Measurements from ENCODE around the gene TTLL8.

The TTLL8 gene

GRCh38 chr22:50071432-50072166 is 13.5 kb upstream of the TTLL8 start:
- Histone ChIP-seq H3K4me1 (no peaks in the 10 kb centered on the region), H3K36me3 (no peaks in the 10 kb centered on the region), H3K4me3 (ENCODE audit: low read depth, low read length) (no peak overlapping the region), H3K27me3 (no peaks in the 10 kb centered on the region), H3K9me3 (no peaks in the 10 kb centered on the region)
- no peak for TF ChIP-seq CTCF (IDR thresholded peaks at IDR 0.05; ENCODE audit: low read depth, low read length)
- no peak for DNase-seq

- H3K4me3 ChIP-seq (ENCODE audit: low read depth, low read length), result no peak overlapping the region
- H3K9me3 ChIP-seq, result no peaks in the 10 kb centered on the region
- no peaks in the 10 kb centered on the region for H3K4me1 ChIP-seq
- no peak for TF ChIP-seq CTCF (IDR thresholded peaks at IDR 0.05; ENCODE audit: low read depth, low read length)
- DNase-seq, result no peak
- H3K27me3 ChIP-seq, result no peaks in the 10 kb centered on the region
- H3K36me3 ChIP-seq, result no peaks in the 10 kb centered on the region
These were observed 12.3 kb upstream of the TTLL8 start for GRCh38 chr22:50070366-50070765.

GRCh38 chr22:50068096-50068495 is 10.0 kb upstream of the TTLL8 start:
- TF ChIP-seq CTCF (IDR thresholded peaks at IDR 0.05; ENCODE audit: low read depth, low read length), result no peak
- no peaks in the 10 kb centered on the region for H3K9me3 ChIP-seq
- no peaks in the 10 kb centered on the region for H3K36me3 ChIP-seq
- H3K27me3 ChIP-seq, result no peaks in the 10 kb centered on the region
- DNase-seq, result no peak
- no peak overlapping the region for H3K4me3 ChIP-seq (ENCODE audit: low read depth, low read length)
- no peaks in the 10 kb centered on the region for H3K4me1 ChIP-seq

GRCh38 chr22:50067244-50067643 is 9.1 kb upstream of the TTLL8 start:
- no peak for TF ChIP-seq CTCF (IDR thresholded peaks at IDR 0.05; ENCODE audit: low read depth, low read length)
- Histone ChIP-seq H3K4me1 (no peaks in the 10 kb centered on the region), H3K27me3 (no peaks in the 10 kb centered on the region), H3K4me3 (ENCODE audit: low read depth, low read length) (no peak overlapping the region), H3K36me3 (no peaks in the 10 kb centered on the region), H3K9me3 (no peaks in the 10 kb centered on the region)
- DNase-seq, result no peak

- Histone ChIP-seq H3K9me3 (no peaks in the 10 kb centered on the region), H3K4me1 (no peaks in the 10 kb centered on the region), H3K27me3 (no peaks in the 10 kb centered on the region), H3K36me3 (no peaks in the 10 kb centered on the region), H3K4me3 (ENCODE audit: low read depth, low read length) (no peak overlapping the region)
- no peak for DNase-seq
- no peak for TF ChIP-seq CTCF (IDR thresholded peaks at IDR 0.05; ENCODE audit: low read depth, low read length)
These were observed 6.4 kb upstream of the TTLL8 start for GRCh38 chr22:50064453-50064852.

GRCh38 chr22:50063589-50064393 is 5.7 kb upstream of the TTLL8 start:
- no peak for DNase-seq
- Histone ChIP-seq H3K36me3 (no peaks in the 10 kb centered on the region), H3K9me3 (no peaks in the 10 kb centered on the region), H3K4me1 (no peaks in the 10 kb centered on the region), H3K27me3 (peaks cover under 1% of the 10 kb centered on the region; the same call in 1 of the 2 replicates), H3K4me3 (ENCODE audit: low read depth, low read length) (no peak overlapping the region)
- TF ChIP-seq CTCF (IDR thresholded peaks at IDR 0.05; ENCODE audit: low read depth, low read length), result no peak
